ENCODE results near the gene WDR86. TPM values are rescaled to one million over a fixed set of nuclear protein-coding genes. Genes with fewer than 3 reads are reported as not detected.

WDR86 gene
- total and polyA plus RNA-seq, 2 of the 4 experiments (the other 2 are of a cell fraction): not detected

GRCh38 chr7:151390598-151391357, 19.1 kb downstream of the WDR86 start:
- no peak overlapping the region for H3K4ac ChIP-seq (ENCODE audit: low read depth, low read length)
- no peak for DNase-seq
- no peaks in the 10 kb centered on the region for H3K9me3 ChIP-seq (ENCODE audit: control insufficient read depth, insufficient read depth, low read length)
- no peaks in the 10 kb centered on the region for H3K9me1 ChIP-seq (ENCODE audit: insufficient read depth, low read length)
- no peak overlapping the region for H2AK9ac ChIP-seq (replicated peaks; ENCODE audit: low read depth, low read length, poor library complexity)
- no peak overlapping the region for H3K56ac ChIP-seq (ENCODE audit: extremely low read depth, insufficient read depth, low read length)
- H3K27me3 ChIP-seq (ENCODE audit: control insufficient read depth, insufficient read depth, low read length): peaks cover 33% of the 10 kb centered on the region
- no peaks in the 10 kb centered on the region for H3K4me1 ChIP-seq (ENCODE audit: control insufficient read depth, insufficient read depth, low read length)
- dilution Hi-C loops (cut with HindIII; ENCODE audit: low sequenced_read_pairs, unreplicated experiment): no loop called here
- H3K18ac ChIP-seq (ENCODE audit: low read depth, low read length): no peak overlapping the region
- H3K14ac ChIP-seq (replicated peaks; ENCODE audit: low read depth, low read length): no peak overlapping the region
- intact Hi-C loops (cut with micrococcal nuclease): no loop called here
- no peak overlapping the region for H2BK20ac ChIP-seq (ENCODE audit: low read depth, low read length)
- H4K8ac ChIP-seq (ENCODE audit: low read depth in 2 of 2, low read length in 2 of 2): no peak overlapping the region
- no TSS peak for BruUV-seq (replicated peaks)
- in situ Hi-C loops (cut with MboI; ENCODE audit: low sequenced_read_pairs): no loop called here
- no peak overlapping the region for H4K5ac ChIP-seq (ENCODE audit: low read depth, low read length)
- ChIA-PET POLR2A (ENCODE audit: unreplicated experiment) (no interaction called here), CTCF (no interaction called here)
- H2AFZ ChIP-seq (replicated peaks; ENCODE audit: low read length, poor library complexity): no peak overlapping the region
- no peak overlapping the region for H3K4me2 ChIP-seq (ENCODE audit: low read depth, low read length)
- 76% methylated on average over 14 of the region's 25 CpGs; no CpG with 5 or more reads in 1 of the 2 experiments for WGBS, 2 experiments (ENCODE audit: extremely low coverage in 2 of 2, insufficient read length in 1 of 2)
- no peak for ATAC-seq (ENCODE audit: low read depth)
- H3K4me3 ChIP-seq (ENCODE audit: insufficient read depth, low read depth, low read length): no peak overlapping the region
- no peaks in the 10 kb centered on the region for H3K79me1 ChIP-seq (ENCODE audit: low read depth in 1 of 2, low read length in 2 of 2)
- H2BK5ac ChIP-seq (ENCODE audit: low read depth, low read length, poor library complexity, severe bottlenecking): no peak overlapping the region
- H3K36me3 ChIP-seq (ENCODE audit: control insufficient read depth, insufficient read depth, low read length): no peaks in the 10 kb centered on the region
- no peak overlapping the region for H3K27ac ChIP-seq (ENCODE audit: insufficient read depth, low read length)
- no peak overlapping the region for H4K91ac ChIP-seq (ENCODE audit: insufficient read depth, low read depth, low read length)
- no peak for TF ChIP-seq CTCF (conservative IDR thresholded peaks at IDR 0.05; ENCODE audit: low read depth, low read length)
- no peak for TF ChIP-seq MXI1 (IDR thresholded peaks at IDR 0.05; ENCODE audit: borderline replicate concordance, low read depth, low read length)
- TF ChIP-seq POLR2A (IDR thresholded peaks at IDR 0.05; ENCODE audit: low read depth, low read length): no peak
- no peak for TF ChIP-seq SMC3 (IDR thresholded peaks at IDR 0.05; ENCODE audit: low read depth, low read length)
- no peak for TF ChIP-seq MAFK (IDR thresholded peaks at IDR 0.05; ENCODE audit: low read depth, low read length)
- TF ChIP-seq RAD21 (IDR thresholded peaks at IDR 0.05; ENCODE audit: low read length): no peak
- no peak for TF ChIP-seq RCOR1 (IDR thresholded peaks at IDR 0.05; ENCODE audit: insufficient replicate concordance, low read length)
- no peak overlapping the region for H2BK15ac ChIP-seq (ENCODE audit: low read depth, low read length)
- no peaks in the 10 kb centered on the region for H4K20me1 ChIP-seq (ENCODE audit: insufficient read depth, low read length)
- no peak overlapping the region for H3K23ac ChIP-seq (ENCODE audit: low read depth, low read length)
- H2AK5ac ChIP-seq (ENCODE audit: low read depth, low read length): no peak overlapping the region
- H2BK120ac ChIP-seq (ENCODE audit: low read depth, low read length): no peak overlapping the region
- no peak overlapping the region for H3K9ac ChIP-seq (ENCODE audit: low read depth, low read length)
